LNCaP clone FGC (cell line): Measurements from ENCODE around the gene ITGA1.
A peak's percentile ranks its signal among the peaks of the same experiment; 100 is the strongest.

Experiments used
- DNase-seq: peaks from one replicate; pipeline ENCODE4 v3.0.0-alpha.2; 2011; ENCODE audit warnings: low read depth
- H3K4me3 ChIP-seq: 2 replicates; pipeline ENCODE4 v1.5.1; 2011; ENCODE audit warnings: mild to moderate bottlenecking, low read depth, low read length, control low read depth
- TF ChIP-seq, protein P1 (sequence below): IDR thresholded peaks from 2 replicates; pipeline ENCODE4 v1.5.1; 2012; ENCODE audit warnings: mild to moderate bottlenecking; ENCODE audit not compliant: control insufficient read depth, insufficient read depth; ENCODE audit errors: extremely low read depth

Gene ITGA1

DNA sequence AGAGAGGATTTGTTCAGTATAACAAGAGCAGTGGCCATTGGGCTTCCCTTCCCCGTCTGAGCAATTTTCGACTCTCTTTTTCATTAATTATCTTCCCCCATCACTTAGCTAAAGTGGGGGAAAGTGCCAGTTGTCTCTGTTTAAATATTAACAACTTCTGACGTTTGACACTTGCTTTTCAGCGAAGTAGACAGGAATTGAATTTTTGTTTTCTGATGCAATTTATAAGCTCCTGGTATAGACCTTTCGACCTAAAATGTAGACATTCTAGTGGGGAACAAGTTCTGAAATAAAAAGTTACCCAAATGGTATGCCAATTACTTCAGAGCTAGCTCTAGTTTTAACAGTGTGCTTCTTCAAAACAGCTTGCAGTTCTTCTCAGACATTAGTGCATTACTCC lies 100.6 kb downstream of the ITGA1 start:
- no peak for DNase-seq
- TF ChIP-seq, protein P1, sequence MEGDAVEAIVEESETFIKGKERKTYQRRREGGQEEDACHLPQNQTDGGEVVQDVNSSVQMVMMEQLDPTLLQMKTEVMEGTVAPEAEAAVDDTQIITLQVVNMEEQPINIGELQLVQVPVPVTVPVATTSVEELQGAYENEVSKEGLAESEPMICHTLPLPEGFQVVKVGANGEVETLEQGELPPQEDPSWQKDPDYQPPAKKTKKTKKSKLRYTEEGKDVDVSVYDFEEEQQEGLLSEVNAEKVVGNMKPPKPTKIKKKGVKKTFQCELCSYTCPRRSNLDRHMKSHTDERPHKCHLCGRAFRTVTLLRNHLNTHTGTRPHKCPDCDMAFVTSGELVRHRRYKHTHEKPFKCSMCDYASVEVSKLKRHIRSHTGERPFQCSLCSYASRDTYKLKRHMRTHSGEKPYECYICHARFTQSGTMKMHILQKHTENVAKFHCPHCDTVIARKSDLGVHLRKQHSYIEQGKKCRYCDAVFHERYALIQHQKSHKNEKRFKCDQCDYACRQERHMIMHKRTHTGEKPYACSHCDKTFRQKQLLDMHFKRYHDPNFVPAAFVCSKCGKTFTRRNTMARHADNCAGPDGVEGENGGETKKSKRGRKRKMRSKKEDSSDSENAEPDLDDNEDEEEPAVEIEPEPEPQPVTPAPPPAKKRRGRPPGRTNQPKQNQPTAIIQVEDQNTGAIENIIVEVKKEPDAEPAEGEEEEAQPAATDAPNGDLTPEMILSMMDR = no peak
- H3K4me3 ChIP-seq = no peak overlapping the region

DNA sequence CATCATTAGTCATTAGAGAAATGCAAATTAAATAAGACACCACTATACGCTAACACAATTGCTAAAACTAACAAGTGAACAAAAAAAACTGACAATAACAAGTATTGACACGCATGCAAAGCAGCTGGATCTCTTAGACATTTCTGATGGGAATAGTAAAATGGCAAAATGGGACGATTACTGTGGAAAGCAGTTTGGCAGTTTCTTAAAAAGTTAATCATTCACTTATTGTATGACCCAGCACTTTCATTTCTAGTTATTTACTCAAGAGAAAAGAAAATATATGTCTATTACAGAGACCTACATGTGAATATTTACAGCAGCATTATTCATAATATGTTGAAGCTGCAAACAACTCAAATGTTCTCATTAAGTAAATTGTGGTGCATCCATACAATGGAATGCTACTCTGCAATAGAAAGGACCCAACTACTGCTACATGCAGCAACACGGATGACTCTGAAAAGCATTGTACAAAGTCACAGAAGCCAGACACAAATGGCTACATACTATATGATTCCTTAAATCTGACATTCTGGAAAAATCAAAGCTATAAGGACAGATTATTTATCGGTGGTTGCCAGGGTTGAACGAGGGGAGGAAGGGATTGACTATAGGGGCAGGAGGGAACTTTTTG lies 104.6 kb downstream of the ITGA1 start:
- DNase-seq = no peak
- TF ChIP-seq, protein P1 = no peak
- no peak overlapping the region for H3K4me3 ChIP-seq

DNA sequence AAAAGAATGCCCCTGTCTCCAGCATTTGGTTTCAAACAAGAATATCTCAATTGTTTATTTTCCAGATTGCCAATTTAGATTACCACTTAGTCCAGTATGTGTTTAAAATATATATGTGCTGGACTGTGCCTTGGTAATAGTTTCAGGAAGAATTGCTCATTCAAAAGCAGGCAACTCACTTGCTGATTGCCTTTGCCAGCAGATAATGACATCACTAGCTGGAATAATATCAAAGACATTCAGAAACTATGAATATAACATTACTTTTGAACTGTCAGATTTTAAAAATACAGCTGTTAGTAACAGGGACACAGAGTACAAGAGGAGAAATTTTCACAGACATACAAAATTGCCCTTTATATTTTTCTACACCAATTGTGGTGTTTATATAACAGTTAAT lies 105.4 kb downstream of the ITGA1 start:
- no peak overlapping the region for H3K4me3 ChIP-seq
- TF ChIP-seq, protein P1 = no peak
- DNase-seq = no peak

DNA sequence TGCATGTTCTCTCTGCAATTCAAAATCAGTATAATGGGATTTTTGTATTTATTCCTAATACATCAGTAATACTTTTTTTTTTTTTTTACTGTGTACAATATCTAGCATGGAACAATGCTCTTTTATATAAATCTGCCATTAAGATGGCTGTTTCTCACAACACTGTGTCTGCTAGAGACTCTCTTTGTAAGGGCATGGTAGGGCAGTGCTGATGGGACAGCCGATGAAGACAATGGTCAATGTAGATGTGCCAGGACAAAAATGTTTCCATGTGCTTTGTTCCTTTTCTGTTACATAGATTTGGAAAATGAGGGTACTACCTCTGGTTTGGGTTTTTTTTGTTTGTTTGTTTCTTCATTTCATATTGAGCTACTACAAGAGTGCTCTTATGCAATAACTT lies 106.1 kb downstream of the ITGA1 start:
- TF ChIP-seq, protein P1 = no peak

DNA sequence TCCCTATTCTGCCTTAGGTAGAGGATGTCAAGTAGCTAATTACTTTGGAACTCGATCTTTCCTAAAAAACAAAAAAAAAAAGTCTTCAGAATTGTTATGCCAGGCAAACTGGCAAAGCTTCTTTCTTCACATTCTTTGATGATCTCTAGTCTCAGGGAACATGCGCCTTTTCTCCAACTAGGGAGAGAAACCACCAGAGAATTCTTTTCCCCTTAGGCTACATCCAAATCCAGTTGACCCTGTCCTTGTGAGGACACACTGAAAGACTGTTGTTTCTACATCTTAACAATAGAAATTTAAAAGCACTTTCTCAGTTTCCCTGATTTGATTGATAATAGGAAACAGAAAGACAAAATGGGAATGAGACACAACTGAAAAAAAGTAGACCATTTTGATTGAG lies 106.7 kb downstream of the ITGA1 start:
- TF ChIP-seq, protein P1 = no peak
- no peak overlapping the region for H3K4me3 ChIP-seq
- DNase-seq = no peak

More for the DNA sequence above, 106.1 kb downstream of the ITGA1 start:
- no peak overlapping the region for H3K4me3 ChIP-seq
- no peak for DNase-seq

DNA sequence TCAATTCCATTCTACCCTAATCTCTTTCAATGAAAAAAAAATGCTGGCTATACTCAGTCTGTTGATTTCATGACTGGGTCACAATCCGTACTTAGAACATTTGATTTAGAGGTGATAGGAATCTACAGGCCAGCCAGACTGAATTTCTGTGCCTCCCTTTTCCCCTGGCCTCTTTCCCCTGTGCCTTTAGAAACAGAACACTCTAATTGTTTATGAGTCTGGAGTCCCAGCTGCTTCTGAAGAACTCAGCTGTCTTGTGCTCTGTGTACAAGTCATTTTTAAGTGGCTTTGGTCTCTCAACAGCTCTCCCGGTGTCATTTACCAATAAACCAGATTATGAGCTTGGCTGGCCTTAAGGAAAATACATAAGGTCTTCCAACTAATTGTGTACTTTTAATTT lies 107.4 kb downstream of the ITGA1 start:
- DNase-seq = peak; percentile 96
- H3K4me3 ChIP-seq = no peak overlapping the region
- TF ChIP-seq, protein P1 = no peak
